Inflammatory macrophage treated with lipopolysaccharide for 1 hour (primary cell): ENCODE results near the gene PARD6G.

Experiments
- DNase-seq, 2 donors: peaks; one replicate each; pipeline ENCODE4 v3.0.0-alpha.2; 2020 to 2022

Gene PARD6G

GRCh38 chr18:80136679-80137078 lies 110.6 kb downstream of the PARD6G start:
- no peak for DNase-seq

DNA sequence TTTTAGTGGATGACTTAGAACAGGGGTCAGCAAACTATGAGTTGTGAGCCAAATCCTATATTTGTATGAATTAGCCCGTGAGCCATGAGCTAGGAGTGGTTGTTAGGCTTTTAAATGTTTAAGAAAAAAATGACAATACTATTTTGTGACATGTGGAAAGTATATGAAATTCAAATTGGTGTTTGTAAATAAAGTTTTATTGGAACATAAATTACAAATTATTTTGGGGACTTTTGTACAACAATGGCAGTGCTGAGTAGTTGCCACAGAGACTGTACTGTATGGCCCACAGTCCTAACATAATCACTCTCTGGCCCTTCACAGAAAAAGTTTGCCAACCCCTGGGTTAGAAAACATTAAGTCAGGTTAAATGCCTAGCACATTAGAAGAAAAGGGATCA lies 112.2 kb downstream of the PARD6G start:
- no peak for DNase-seq

DNA sequence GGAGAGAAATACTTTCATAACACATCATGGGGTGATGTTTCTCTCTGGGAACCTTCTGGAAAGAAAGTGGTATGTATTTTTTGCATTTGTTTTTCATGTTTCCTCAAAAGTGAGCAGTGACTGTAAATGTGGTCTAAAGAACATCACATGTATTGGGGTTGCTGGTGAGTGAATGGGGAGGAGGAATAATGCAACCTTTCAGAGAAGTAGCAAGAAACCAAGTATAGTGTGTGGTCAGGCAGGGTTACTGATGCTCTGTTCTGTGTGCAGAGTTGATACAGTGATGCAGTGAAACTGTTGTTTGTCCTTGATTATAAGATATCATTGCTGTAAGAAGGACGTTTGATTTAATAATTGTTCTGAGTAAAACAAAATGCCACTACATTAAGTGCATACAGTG lies 114.2 kb downstream of the PARD6G start:
- no peak for DNase-seq

DNA sequence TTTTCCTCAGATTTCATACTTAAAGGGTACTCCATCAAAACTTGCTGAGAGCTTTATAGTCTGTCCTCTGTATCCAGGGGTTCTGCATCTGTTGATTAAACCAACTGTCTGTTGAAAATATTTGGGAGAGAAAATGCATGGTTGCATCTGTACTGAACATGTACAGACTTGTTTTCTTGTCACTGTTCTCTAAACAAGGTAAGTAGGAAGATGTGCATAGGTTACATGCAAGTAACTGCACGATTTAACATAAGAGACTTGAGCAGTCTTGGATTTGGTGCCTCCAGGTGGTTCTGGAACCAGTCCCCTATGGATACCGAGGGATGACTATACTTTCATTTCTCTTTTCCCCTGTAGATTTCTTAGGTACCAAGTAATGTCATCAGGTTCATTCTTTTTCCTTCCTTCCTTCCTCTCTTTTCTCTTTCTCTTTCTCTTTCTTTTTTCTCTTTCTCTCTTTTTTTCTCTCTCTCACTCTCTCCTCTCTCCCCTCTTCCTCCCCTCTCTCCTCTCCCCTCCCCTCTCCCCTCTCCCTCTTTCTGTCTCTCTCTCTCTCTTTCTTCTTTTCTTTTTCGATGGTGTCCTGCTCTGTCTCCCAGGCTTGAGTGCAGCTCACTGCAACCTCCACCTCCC lies 115.0 kb downstream of the PARD6G start:
- DNase-seq = no peak

DNA sequence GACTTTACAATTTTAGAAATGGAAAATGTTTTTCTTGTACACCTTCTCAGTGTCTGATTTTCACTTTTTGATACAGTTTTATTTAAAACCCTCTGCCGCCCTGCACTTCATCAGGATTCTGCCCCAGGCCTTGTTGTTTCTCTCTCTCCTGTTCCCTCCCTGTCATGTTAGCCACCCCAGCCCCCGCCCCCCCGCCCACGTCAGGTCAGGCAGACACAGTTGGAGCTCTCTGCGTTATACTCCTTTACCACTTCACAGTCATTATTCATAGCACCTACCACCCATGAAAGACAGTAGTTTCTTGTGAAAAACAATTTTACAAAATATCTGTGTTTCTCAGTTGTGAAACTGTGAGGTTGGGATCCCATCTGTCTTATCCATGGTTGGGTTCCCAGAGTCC lies 116.8 kb downstream of the PARD6G start:
- DNase-seq = no peak

DNA sequence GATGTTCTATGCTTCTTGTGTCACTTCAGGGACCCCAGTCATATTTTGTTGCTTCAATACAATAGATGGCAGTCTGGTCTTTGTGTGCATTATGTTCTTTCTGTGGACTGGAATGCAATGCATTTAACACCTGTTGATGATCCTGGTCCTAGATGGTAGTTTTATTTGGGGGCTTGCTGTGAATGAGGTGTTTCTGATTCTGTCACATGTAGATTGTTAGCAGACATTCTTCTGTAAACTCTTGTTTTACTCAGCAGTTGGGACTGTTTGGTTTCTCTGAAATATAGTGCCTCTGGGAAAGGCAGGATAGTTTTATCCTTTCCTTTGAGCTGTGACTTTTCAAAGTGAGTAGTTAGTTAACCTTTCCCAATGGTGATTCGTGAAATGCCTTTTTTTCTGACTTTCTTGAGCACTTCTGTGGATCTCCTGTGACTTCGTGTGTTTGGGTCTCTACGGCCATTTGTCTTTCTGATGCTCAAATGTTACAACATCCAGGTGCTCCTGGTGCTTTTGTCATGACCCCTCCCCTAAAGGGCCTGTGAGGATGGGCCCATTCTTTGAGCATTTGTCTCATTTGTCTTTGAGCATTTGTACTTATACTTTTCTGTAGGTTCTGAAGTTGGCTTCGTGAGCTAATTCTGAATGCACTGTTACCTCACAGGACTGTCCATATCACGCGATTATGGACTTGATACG lies 117.5 kb downstream of the PARD6G start:
- DNase-seq = no peak

DNA sequence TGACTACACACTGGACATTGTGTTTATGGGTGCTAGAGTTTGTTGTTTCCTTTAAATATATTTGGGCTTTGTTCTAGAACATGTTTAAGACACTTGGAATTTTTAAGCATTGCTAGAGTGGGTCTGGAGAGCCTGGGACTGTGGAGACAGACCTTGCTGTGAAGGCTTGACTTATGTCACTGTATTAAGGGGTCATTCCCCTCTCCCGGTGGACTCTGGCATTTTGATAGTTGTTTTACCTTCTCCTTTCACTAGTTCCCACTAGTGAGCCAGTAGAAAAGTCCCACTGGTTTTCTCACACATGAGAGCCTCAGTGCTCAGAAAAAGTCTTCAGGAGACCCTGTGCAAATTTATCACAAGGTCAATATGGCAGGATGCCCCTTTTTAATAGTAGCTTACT lies 119.7 kb downstream of the PARD6G start:
- DNase-seq = no peak

GRCh38 chr18:80126797-80127196 lies 120.5 kb downstream of the PARD6G start:
- no peak for DNase-seq

DNA sequence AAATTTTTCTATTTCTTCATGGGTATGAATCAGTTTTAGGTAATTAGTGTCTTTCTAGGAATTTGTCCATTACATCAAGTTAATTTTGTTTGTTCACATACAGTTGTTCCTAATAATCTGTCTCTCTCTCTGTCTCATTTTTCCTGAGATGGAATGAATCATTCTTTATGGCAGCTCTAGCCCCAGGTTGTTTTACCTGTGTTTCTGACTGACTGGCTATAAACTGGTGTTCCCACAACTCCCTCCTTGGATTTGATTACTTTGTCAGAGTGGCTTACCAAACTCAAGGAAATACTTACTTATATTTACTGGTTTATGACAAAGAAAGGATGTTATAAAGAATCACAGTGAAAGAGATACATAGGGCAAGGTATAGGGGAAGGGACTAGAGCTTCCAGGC lies 123.2 kb downstream of the PARD6G start:
- DNase-seq = no peak

GRCh38 chr18:80120932-80121331 lies 126.4 kb downstream of the PARD6G start:
- no peak for DNase-seq

DNA sequence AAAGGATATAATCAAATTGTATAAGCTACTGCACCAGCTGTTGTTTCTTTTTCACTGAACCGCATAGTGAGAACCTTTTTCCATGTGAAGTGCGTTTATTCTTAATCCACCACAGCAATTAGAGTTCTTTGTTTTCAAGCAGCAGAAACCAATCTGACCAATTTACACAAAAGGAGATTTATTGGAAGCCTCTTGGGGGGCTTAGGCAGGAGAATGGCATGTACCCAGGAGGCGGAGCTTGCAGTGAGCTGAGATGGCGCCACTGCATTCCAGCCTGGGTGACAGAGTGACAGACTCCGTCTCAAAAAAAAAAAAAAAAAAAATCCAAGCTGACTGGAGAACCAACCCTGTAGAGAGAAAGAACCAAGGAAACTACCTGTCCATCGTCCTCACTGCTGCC lies 128.2 kb downstream of the PARD6G start:
- DNase-seq = no peak

- DNase-seq = no peak
Observed at GRCh38 chr18:80115035-80115434, 132.3 kb downstream of the PARD6G start.

DNA sequence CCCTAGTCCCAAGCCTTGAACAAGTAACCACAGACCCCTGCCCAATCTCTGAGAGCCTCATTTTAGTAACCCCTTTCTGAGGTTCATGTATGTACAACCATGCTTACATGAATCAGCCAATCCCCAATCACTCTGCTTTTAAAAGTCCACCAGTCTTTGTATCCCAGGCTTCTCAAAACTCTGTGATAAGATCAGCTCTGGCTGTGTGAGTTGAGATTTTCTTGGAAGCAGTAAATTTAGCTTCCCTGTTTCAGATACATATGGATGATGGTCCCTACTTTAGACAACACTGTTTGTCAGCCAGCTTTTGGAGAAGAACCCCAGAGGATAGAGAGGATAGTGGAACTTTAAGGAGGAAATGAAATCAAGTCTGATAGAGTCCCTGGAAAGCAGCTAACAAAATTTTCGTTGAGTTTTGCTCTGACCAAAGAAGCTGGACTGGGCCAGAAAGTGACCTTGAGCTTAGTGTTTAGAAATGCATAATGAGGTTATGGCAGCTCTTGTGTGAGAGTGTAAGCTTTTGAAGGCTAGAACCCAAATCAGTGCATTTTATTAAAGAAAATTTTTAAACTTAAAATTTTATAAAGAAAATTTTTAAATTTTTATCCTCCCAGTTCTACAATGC lies 134.6 kb downstream of the PARD6G start:
- peak in 1 of 2 donors; percentile 24 for DNase-seq

- DNase-seq = peak; percentile 27 to 28
Observed at GRCh38 chr18:80109676-80110078, 137.6 kb downstream of the PARD6G start.

GRCh38 chr18:80108739-80109675 lies 138.3 kb downstream of the PARD6G start, which contains the start of gene ADNP2:
TSS of gene ADNP2 (plus strand) at chr18:80109262. CDS start at chr18:80117543, 8,281 bp downstream.
- peak; percentile 93 to 97 for DNase-seq

GRCh38 chr18:80108121-80108536 lies 139.2 kb downstream of the PARD6G start:
- DNase-seq = no peak

DNA sequence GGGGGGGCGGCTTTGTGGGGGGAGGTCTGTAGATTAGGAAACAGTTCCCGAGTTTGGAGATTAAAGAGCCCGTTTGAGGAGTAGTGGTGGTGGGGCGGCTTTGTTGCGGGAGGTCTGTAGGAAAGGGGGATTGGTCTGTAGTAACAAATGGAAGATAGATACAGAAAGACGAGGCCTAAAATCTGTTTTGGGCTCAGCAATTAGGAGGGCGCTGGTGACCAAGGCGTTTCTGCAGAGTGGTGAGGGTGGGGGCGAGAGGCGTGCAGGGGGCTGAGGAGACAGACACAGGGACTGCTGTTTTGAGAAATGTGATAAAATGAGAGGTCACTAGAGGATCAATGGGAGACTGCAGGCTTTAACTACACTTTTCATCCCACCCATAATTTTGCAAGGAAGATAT lies 139.9 kb downstream of the PARD6G start:
- no peak for DNase-seq
